Measurements from ENCODE around the gene MARCHF5.
"Not testable (repeated sequence)": the region's sequence is repeated elsewhere in the genome, so short reads cannot be mapped to it uniquely, and the experiment has no call there.

MARCHF5 gene

DNA sequence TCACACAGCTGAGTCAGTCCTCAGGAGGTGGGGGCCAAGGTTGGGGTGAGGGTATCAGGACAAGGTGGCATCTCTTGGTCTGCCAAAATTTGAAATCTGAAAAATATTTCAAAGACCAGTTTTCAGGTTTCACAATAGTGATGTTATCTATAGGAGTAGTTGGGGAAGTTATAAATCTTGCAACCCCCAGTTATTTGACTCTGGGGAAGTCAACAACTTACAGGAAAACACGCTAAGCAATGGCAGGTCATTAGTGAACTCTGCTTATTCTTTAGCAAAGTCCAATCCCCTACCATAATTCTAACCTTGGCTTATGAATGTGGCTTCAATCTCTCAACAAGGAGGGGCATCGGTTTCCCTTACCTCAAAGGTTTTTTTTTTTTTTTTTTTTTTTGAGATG, 94.9 kb downstream of the MARCHF5 start:
- DNase-seq: no peak

DNA sequence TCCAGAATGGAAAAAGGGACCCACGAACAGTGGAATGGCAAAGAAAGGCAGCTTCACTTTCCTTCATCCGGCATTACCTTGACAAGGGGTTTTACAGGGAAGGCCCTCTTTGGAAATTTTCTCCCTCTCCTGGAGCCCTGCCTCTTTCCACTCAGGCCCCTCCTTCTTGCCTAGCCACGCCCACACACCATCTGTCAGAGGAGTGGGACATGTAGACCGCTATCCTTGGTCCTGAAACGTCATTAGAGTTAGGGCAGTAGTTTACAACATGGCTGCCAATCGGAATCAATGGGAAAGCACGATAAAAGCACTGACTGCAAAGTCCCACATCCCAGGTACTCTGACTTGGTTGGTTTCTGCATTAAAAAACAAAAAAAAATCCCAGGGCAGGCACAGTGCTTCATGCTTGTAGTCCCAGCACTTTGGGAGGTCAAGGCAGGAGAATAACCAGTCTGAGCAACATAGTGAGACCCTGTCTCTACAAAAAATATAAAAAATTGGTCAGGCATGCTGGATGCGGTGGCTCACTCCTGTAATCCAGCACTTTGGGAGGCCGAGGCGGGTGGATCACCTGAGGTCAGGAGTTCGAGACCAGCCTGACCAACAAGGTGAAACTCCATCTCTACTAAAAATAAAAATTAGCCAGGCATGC, 96.4 kb downstream of the MARCHF5 start:
- no peak for DNase-seq

DNA sequence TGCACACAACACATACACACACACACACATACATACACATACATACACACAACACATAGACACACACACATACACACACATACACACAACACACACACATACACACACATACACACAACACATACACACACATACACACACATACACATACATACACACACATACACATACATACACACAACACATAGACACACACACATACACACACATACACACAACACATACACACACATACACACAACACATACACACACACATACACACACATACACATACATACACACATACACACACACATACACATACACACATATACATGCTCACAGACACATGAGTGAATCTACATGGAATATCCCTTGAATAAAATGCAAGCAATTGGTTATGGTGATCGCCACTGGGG, 102.2 kb downstream of the MARCHF5 start:
- DNase-seq: not testable (repeated sequence)

DNA sequence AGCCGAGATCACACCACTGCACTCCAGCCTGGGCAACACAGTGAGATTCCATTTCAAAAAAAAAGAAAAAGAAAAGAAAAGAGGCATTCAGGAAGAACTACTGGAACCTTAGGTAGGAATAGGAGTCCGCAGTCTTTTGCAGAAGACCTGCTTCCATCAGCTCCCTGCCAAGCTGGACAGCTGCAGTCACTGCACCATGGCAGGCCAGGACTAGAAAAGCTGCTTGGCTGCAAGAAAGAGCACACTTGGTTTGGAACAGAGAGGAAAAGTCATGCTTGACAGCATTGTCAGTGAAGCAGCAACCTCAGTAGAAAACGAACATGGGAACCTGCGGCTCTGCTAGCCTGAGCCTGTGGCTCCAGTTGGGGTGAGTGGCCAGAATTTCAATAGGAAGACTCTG, 104.3 kb downstream of the MARCHF5 start:
- DNase-seq: no peak

DNA sequence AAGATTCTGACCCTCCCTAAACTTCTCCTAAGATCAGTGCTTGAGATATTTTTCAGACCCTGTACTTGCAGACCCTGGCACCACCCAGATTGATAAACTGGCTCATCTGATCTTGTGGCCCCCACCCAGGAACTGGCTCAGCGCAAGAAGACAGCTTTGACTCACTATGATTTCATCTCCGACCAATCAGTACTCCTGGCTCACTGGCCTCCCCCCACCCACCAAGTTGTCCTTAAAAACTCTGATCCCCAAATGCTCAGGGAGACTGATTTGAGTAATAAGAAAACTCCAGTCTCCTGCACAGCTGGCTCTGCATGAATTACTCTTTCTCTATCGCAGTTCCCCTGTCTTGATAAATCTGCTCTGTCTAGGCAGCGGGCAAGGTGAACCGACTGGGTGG, 111.3 kb downstream of the MARCHF5 start:
- not testable (repeated sequence) for DNase-seq

Measured in amygdala (tissue), 56 donors.